Measurements from ENCODE around the gene STEAP1. TPM values are rescaled to one million over a fixed set of nuclear protein-coding genes. Genes with fewer than 3 reads are reported as not detected.

The STEAP1 gene
- polyA plus RNA-seq, 4 donors, result 9.0 to 15.3 (median 11.4) TPM

DNA sequence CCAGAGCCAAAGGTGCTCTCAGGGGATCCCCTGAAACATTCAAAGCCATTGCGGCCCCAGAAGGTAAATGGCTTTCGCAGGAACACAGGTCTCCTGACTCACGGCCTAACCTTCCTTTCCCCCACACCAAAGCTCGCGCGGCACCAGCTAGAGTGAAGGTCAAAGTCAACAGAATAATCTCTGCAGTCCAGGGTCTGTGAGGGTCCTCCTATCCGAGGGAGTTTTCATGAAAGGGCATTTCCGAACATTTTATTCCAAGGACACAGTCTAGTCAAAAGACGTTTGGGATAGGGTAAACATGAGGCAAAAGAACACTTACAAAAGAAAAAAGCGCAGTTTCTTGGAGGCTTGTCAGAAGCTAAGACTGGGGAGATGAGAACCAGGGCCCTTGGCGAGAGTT is 56.7 kb downstream of the STEAP1 start:
- DNase-seq (ENCODE audit: low read depth in 4 of 4, low spot score in 2 of 4), result peak; percentile 9 to 56 (median 12)

DNA sequence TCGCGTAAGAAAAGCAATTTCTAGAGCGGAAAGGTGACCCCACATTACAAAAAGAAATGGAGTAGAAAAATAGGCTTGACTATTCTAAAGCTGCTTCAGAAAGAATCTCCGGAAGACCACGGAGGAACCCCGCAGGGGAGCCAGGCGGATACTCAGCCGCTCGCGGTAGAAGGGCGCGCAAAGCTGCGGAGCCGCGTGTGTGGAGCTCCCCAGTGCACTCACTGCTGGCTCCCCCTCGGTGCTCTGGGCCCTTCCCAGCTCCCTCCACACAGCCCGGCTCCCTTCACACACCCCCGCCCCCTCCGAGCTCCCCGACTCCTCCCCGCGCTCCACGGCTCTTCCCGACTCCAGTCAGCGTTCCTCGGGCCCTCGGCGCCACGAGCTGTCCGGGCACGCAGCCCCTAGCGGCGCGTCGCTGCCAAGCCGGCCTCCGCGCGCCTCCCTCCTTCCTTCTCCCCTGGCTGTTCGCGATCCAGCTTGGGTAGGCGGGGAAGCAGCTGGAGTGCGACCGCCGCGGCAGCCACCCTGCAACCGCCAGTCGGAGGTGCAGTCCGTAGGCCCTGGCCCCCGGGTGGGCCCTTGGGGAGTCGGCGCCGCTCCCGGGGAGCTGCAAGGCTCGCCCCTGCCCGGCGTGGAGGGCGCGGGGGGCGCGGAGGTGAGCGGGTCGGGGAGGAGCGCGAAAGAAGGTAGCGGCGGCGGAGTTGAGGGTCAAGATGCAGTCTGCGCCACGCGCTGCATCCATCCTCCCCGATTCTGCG is 57.3 kb downstream of the STEAP1 start, which contains the start of gene STEAP2:
TSS of gene STEAP2 (plus strand) at position 350 of the 758 bp plus-strand sequence. CDS start 13,343 bp downstream, outside the sequence.
- DNase-seq (ENCODE audit: low read depth in 4 of 4, low spot score in 2 of 4), result peak; percentile 63 to 80 (median 74)

DNA sequence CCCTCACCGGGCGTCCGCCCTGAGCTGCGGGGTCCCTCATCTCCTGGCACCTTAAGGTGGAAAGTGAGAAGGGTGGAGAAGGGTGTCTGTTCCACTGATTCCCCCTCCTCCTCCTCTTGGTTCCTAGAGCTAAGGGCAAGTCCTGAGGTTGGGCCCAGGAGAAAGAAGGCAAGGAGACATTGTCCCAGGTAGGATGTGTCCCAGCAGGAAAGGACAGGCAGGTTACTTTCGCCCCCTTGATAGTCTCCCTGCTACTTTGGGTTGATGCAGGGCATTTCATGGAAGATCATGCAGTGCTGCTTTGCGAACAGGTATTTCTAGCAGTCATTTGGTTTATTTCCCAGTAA is 57.9 kb downstream of the STEAP1 start:
- DNase-seq (ENCODE audit: low read depth in 4 of 4, low spot score in 2 of 4), result peak in 3 of 4 donors; percentile 3 to 25 (median 10)

DNA sequence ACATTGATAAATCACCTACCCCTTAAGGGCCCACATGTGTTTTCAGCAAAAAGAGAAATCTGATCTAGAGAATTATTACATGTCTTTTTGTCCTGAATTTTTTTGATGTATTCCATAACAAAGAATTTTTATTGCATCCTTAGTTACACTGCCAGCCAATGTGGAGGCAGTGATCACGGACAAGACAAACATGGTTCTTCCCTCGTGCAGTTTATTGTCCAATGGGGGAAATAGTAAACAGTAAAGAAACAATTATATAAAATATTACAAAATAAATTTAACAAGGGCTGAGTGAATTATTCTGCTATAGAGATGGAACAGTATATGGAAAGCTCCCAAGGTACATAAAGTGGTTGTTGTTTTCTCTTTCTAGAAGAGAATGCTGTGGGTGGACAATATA is 59.3 kb downstream of the STEAP1 start:
- no peak for DNase-seq (ENCODE audit: low read depth in 4 of 4, low spot score in 2 of 4)

Other genes starting within 250 kb of the STEAP1 start
- gene STEAP2, start 57.3 kb downstream of the STEAP1 start, polyA plus RNA-seq (ENCODE audit: insufficient read length in 4 of 4), result 10 to 100 TPM in 3 of 4 donors, 1 to 10 TPM in 1; 8.1 to 18.3 (median 12.7) TPM
- gene CFAP69, start 90.7 kb downstream of the STEAP1 start, polyA plus RNA-seq (ENCODE audit: insufficient read length in 4 of 4), result 10 to 100 TPM; 12.3 to 21.2 (median 15.3) TPM
- gene FAM237B, start 166.8 kb downstream of the STEAP1 start, polyA plus RNA-seq (ENCODE audit: insufficient read length in 4 of 4), result under 1 TPM; 0.23 to 0.88 (median 0.45) TPM
- gene GTPBP10, start 192.2 kb downstream of the STEAP1 start, polyA plus RNA-seq (ENCODE audit: insufficient read length in 4 of 4), result 10 to 100 TPM; 21.5 to 29.2 (median 25.1) TPM
- gene CLDN12, start 249.0 kb downstream of the STEAP1 start, polyA plus RNA-seq (ENCODE audit: insufficient read length in 4 of 4), result 10 to 100 TPM; 42.7 to 62.8 (median 49.5) TPM

All from left renal cortex interstitium (tissue), 4 donors.